DMS53 (cell line): ENCODE measurements around the gene ARMC9.

Source experiments
- DNase-seq: peaks from one replicate; lab custom pipeline; 2025; lab: John Stamatoyannopoulos, UW

Gene ARMC9

DNA sequence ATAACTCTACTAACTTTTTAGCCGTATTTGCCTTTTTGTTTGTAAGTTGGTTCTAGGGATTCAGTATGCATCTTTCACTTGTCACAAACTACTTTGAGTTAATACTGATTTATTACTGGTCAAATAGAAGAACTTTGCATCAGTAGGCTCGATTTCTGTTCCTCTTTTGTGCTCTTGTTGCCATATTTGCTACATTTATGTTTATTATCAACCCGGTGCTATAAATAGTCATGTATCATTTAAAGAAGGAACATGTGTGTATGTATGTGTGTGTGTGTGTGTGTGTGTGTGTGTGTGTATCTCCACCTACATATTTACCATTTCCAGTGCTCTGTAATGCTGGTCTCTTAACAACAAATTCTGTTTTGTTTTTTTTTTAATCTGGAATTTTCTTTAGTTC, 117.5 kb downstream of the ARMC9 start:
- DNase-seq = no peak

DNA sequence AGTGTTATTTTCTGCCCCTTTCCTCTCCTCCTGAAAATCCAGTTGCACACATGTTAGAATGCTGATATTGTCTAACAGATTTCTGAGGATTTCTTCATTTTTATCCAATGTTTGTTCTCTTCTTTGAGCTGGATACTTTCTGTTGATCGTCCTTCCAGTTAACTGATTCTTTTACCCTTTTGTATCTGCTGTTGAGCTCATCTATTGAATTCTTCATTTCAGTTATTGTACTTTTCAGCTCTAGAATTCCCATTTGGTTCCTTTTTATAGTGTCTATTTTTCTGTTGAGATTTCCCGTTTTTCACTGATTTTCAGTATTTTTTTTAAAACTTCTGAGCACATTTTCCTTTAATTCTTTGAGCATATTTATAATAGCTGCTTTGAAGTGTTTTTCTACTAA, 119.1 kb downstream of the ARMC9 start:
- DNase-seq = no peak

DNA sequence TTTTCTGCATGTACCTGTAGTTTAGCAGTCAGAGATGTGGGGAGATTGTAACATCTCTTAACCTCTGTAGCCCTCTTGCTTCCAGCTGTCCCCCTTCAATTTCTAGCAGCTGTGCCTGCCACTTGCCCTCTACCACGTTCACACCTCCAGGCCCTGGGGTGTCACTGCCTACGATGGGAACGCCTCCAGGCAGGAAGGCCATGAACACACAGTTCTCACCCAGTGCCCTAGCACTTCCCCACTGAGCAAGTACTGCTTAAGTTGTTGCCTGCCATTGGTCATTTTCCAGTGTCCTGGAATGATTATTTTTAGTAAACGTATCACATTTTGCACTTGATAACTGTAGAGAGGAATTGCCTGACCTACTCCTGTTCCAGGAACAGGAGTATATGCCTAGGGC, 120.0 kb downstream of the ARMC9 start:
- no peak for DNase-seq

GRCh38 chr2:231318954-231319353, 120.5 kb downstream of the ARMC9 start:
- DNase-seq = no peak

GRCh38 chr2:231319867-231320266, 121.4 kb downstream of the ARMC9 start:
- no peak for DNase-seq

DNA sequence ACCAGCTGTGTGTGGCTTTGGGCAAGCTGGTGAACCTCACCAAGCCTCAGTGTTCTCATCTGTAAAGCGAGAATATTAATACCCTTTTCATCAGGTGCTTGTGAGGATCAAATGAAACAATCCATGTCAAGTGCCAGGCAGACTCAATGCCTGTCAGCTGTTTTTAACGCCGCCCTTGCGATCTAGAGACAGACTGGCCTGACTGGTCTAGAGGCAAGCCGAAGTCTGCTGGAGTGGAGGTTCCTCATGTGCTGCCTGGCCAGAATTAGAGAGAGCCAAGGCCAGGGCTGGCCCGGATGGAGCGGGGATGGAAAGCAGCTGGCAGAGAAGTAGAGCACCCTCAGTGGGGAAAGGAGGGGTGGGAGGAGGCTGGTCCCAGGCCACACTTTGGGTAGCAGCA, 122.6 kb downstream of the ARMC9 start:
- no peak for DNase-seq

- DNase-seq = no peak
Measured at GRCh38 chr2:231321556-231322334, 123.3 kb downstream of the ARMC9 start.

- no peak for DNase-seq
Measured at GRCh38 chr2:231323316-231323715, 124.9 kb downstream of the ARMC9 start.

DNA sequence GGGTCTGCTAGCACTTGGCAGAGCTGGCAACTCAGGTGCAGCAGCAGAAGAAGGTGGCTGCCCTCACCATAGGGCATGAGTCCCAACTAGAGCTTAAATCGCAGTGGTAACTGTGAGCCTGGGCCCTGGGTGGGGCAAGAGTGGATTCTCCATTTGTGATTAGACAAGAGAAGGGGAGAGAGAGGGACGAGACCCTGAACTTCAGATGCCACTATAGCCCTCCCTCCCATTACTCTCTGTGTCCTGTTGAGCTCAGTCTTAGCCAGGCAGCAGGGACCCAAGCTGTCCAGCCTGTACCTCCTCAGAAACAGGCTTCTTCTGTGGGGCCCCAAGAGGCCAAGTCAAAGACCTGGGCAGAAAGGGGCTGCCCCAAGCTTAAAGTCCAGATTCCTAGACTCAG, 127.4 kb downstream of the ARMC9 start:
- DNase-seq = no peak

GRCh38 chr2:231326404-231326803, 128.0 kb downstream of the ARMC9 start:
- DNase-seq = no peak

DNA sequence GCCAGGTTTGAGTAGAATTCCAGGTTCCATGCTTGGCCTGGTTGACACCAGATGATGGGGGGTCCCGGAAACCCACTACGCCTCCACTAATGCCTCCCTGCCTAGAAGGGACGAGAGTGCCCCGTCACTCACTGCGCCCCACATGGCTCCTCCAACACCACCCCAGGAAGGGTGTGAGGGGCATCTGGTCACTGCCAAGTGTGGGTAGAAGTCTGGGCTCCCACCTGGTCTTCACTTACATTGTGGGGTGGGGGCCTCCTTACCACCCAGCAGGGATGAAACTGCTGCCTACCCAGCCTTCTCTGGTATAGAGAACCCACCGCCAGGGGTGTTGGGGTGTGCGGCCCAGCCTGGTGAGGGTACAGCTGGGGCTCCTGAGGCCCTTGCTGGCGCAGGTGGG, 131.9 kb downstream of the ARMC9 start:
- no peak for DNase-seq

DNA sequence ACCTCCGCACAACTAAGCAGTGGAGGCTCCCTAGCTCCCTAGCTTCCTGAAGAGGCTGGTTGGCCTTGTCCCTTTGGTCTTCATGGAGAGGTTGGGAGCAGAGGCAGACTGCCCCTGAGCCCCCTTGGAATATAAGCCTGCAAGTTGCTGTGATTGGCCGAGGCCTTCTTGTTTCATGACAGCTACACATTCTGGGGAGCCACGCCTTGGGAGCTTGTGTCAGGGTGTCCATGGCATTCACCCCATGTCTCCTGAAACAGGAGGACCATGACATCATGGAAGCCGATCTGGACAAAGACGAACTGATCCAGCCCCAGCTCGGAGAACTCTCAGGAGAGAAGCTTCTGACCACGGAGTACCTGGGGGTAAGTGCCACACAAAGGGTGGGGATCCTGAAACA, 133.1 kb downstream of the ARMC9 start:
- no peak for DNase-seq

GRCh38 chr2:231332388-231332787, 134.0 kb downstream of the ARMC9 start:
- DNase-seq = no peak

GRCh38 chr2:231332872-231333500, 134.6 kb downstream of the ARMC9 start:
- no peak for DNase-seq

GRCh38 chr2:231334179-231334930, 135.9 kb downstream of the ARMC9 start:
- DNase-seq = no peak

GRCh38 chr2:231334981-231335380, 136.6 kb downstream of the ARMC9 start:
- no peak for DNase-seq

GRCh38 chr2:231335591-231335990, 137.2 kb downstream of the ARMC9 start:
- no peak for DNase-seq

DNA sequence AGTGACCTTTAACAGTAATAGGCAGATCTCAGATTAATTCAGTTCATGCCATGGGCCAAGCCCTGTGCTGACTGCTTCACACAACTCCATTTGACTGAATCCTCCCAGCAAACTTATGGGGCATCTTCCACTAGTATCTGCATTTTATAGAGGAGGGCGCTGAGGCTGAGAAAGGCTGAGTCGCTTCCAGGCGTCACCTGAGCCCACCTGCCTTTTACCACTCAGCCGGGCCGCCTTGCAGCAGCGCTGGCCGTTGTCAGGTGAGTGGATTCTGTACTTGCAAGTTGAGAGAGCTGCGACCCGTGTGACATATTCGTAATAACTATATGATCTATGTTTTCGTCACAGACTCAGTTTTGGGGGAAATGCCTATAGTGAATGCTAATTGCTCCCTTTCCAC, 137.8 kb downstream of the ARMC9 start:
- no peak for DNase-seq

DNA sequence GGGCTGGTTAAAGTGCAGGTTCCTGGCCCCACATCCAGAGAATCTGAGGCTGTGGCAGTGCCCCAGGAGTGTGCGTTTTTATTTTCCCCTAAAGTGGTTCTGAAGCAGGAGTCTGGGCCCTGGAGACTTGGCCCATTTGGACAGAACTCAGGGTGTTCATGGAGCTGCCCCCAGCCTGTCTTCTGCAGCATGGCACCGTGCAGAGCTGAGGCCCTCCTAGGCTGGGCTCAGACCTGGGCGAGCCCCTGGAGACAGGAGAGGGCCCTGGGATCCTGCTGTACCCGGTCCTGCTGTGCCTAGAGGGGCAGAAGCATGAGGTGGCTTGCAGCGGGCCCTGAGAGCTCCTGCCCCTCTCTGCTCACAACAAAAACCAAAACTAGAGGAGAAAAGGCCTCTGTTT, 138.3 kb downstream of the ARMC9 start:
- DNase-seq = no peak

- DNase-seq = no peak
Measured at GRCh38 chr2:231337807-231338759, 139.7 kb downstream of the ARMC9 start.

- no peak for DNase-seq
Measured at GRCh38 chr2:231339316-231339715, 140.9 kb downstream of the ARMC9 start.

GRCh38 chr2:231341100-231341499, 142.7 kb downstream of the ARMC9 start:
- DNase-seq = no peak
